HG03520 (cell line): Measurements from ENCODE around the gene ADM2.
A peak's percentile ranks its signal among the peaks of the same experiment; 100 is the strongest.

ENCODE experiments used
- ATAC-seq: cut with Tn5 transposase; IDR thresholded peaks from one replicate; pipeline ENCODE4 v1.9.1; 2021; ENCODE audit warnings: mild to moderate bottlenecking, moderate library complexity; ENCODE audit not compliant: unreplicated experiment

Gene ADM2

DNA sequence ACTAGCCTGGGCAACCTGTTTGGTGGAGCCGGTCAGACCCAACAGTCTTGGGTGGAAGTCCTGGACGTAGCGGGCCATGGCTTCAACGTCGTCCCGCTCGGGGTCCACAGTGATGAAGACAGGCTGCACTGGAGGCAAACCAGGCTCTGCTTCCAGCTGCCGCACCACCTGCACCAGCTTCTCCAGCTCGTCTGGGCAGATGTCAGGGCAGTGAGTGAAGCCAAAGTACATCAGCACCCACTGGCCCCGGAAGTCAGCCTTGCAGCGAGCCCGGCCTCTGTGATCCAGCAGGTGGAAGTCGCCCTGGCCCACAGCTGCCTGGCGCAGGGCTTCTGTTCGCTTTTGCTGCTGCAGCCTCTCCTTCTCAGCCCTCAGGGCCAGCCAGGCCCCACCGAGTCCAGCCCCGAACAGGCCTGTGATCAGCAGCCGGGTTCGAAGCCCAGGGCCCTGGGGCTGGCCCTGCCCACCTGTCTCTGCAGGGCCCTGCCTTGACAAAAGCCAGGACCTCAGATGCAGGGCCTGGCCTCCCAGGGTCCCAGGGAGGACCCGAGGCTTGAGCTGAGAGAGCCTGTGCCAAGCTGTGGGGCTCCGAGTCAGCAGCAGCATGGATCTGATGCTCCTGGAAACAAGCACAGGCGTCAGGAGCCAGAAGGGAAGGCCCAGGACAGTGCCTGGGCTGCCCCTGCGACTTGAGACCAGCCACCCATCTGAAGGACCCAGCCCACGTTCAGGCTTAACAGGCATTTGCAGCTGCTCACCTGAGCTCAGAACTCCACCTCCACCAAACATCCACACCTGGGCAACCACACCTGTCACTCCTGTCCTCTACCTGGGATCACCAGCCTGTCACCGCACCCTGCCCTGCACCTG, 42.7 kb downstream of the ADM2 start:
- ATAC-seq: no peak

DNA sequence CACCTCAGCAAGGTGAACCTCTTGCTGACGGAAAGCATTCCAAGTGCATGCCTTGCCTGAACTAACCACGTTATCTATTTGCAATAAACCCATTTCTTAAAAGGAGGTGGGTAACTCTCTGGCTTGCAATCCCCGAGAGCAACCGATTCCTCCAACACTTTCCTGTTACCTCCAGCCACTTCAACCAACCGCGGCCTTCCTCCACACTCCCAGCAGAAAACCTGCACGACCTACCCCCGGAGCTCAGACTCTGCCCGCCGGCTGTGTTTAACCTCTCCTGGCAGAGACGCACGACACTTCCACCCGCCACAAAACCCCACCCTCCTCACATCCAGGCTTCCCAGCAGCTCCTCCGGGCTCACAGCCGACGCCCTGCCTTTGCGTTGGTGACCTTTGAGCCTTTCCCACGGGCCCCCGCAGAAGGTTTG, 43.3 kb downstream of the ADM2 start:
- ATAC-seq: no peak

DNA sequence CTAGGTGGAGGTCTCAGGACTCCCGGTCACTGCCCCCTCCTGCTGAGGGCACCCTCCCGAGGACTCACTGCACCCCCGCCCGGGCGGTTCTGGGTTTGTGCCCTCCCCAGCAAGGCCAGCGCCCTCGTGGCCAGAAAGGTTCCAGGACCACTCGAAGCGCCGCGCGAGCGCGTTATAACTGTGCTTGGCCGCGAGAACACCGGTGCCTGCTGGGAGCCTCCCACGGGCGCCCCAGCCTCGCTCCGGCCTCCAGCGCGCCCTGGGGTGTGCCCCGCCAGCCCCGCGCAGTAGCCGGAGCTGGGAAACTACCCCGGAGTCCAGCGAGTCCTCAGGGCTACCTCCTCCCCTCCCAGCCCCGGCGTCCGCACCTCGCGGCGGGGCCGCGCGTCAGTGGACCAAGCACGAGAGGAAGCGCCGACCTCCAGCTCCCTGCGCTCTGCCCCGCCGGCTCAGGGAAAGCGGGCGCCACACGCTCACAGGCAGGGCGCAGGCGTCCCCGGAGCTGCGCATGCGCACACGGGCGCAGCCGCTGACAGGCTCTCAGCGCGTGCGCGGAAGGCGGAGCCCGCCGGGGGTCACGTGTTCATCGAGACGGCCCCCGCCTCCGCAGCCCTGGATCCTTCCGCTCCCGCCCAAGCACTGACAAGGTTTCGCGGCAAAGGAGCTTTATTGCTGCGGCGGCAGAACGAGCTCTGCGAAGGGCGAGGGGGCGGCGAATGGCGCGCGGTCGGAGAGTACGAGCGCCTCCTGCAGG, 43.9 kb downstream of the ADM2 start, which contains the start of gene SCO2:
SCO2 (minus strand) TSS at position 495 of the 754 bp plus-strand sequence. CDS start 1,187 bp downstream, outside the sequence.
- ATAC-seq: peak; percentile 28

DNA sequence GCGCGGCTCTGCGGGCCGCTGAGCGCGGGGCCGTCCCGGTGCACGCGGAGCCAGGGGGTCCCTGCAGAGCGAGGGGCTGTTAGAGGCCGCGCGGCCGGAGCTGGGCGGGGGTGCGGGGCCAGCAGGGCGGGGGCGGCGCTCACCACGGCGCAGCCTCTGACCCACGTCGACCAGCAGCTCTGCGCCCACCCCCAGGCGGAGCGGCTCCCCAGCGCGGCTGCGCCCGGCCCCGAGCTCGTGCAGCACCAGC, 44.4 kb downstream of the ADM2 start:
- ATAC-seq: peak; percentile 13

DNA sequence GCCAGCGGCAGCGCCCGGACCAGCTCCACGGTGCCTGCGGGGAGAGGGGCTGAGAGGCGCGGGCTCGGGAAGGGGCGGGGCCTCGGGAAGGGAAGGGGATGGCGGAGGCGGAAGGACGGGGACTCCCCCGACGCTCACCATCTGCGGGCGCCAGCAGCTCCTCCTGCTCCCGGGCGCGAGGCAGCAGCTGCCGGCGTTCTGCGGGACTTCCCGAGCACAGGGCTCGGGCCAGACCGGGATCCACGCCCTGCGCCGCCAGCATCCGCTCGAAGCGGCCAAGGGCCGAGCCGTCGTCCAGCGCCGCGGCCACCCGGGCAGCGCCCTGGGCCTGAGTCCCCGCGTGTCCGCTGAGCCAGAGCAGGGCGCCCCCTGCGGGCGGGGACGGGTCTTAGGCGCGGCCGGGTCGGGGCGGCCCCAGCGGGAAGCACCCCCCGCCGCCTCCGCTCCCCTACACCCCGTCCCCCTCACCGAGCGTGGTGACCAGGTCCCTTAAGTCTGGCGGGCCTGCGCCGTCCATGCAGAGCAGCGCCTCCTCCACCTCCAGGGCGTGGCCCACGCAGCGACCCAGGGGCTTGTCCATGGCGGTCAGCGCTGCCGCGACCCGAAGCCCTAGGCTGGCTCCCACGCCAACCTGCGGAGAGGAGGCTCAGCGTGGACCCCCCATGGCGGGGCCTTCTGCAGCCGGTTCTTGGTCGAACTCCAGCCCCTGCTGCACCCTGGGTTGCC, 44.9 kb downstream of the ADM2 start:
- peak; percentile 25 for ATAC-seq

DNA sequence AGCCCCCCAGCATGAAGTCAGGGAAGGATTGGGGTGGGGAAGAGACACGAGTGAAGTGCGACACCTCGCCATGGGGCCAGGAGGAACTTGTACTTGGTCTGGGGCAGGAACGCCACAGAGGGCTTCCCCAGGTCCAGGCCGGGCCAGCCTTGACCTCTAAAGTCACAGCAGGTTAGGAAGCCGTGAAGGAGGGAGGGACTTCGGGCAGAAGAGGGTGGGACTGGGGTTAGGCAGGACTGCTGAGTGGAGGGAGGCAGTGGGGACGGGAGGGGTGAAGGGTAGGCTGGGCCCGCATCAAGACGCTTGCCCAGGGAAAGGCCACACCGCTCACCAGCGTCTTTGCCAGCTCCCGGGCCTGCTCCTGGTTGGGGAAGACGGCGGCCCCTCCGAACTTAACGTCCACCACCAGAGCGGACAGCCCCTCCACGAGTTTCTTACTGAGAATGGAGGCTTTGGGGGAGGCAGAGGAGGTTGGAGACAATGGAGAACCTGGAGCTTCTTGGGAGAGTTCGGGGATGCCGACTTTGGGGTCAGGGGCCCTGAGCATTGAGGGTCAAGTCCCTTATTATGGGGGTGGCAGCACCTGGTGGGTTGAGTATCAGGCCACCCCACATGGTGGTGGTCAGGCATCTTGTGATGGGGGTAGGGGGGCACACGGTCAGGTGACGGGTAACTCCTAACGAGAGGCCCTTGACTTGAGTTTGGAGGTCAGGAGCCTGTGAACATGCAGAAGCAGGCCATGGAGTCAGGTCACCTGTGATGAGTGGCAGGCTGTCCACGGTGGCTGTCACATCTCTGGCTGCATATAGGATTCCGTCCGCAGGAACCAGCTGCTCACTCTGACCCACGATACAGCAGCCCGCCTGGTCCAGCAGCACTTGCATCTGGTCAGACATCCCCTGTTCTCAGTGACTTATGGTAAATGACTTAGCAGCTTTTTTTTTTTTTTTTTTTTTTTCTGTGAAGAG, 45.8 kb downstream of the ADM2 start:
- no peak for ATAC-seq

DNA sequence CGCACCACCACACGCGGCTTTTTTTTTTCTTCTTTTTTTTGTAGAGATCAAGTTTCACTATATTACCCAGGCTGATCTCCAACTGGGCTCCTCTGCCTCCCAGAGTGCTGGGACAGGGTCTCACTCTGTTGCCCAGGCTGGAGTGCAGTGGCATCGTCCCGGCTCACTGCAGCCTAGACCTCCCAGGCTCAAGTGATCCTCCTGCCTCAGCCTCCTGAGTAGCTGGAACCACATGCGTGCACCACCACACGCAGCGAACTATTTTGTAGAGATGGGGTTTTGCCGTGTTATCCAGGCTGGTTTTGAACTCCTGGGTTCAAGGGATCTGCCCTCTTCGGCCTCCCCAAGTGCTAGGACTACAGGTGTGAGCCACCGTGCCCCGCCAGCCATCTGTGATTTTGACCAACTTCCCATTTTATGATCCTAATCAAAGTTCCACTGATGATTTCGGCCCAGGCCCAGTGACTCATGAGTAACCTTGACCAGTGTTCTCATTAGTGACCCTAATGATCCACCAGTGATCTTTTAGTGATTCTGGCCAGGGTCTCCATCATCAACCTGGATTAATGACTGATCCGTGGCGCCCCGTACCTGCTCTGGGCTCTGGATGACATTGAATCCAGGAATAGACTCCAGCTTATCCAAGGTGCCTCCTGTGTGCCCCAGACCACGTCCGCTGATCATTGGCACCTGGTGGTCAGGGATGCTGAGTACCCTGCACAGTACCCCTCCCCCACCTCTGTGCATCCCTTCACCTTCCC, 46.8 kb downstream of the ADM2 start:
- no peak for ATAC-seq

DNA sequence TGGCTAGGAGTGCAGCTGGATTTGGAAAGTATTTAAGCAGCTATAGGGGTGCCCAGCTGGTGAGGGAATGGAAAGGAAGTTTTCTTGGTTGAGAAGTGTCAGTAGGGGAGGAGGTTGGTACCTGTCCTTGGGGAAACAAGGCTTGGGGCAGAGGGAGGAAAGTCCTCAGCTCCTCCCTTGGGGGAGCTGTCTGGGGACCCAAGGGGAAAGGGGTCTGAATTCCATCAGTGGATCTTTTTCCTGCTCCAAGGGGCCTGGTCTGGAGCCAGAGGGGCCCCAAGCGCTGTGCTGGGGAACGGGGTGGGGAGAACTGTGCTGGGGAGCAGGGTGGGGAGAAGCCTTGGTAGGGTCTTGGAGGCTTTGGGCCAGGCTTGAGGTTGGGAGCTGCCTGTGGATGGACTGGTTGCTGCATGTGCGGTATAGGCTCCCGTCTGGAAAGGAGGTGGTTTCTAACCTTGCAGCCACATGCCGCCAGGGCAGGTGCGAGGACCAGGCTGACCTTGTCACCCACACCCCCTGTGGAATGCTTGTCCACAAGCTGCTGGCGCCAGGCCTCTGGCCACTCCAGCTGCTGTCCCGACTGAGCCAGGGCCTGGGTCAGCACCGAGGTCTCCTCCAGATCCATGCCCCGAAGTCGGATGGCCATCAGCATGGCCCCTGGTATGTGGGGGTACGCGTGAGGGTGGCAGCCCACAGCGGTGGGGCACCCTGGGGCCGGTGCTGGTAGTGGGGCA, 47.5 kb downstream of the ADM2 start:
- ATAC-seq: no peak

DNA sequence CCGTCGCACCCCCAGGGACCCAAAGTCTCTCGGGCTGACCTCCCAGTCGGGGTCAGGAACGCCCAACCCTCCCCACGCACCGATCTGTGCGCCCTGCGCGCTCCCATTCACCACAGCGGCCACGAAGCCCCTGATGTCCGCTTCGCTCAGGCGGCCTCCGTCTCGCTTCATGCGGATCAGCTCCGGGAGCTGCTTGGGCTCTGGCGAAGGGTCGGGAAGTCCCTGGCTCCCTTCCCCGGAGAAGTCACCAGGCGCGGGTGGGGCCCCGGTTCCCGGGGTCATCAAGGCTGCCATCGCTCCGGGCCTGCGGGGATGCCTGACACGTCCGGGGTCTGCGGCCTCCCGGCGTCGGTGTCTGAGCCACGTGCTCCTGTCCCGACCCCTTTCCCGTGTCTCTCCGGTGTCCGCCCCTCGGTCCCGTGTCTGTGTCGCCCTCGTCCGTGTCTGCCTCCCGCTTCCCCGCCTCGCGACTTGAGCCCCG, 48.1 kb downstream of the ADM2 start:
- no peak for ATAC-seq

DNA sequence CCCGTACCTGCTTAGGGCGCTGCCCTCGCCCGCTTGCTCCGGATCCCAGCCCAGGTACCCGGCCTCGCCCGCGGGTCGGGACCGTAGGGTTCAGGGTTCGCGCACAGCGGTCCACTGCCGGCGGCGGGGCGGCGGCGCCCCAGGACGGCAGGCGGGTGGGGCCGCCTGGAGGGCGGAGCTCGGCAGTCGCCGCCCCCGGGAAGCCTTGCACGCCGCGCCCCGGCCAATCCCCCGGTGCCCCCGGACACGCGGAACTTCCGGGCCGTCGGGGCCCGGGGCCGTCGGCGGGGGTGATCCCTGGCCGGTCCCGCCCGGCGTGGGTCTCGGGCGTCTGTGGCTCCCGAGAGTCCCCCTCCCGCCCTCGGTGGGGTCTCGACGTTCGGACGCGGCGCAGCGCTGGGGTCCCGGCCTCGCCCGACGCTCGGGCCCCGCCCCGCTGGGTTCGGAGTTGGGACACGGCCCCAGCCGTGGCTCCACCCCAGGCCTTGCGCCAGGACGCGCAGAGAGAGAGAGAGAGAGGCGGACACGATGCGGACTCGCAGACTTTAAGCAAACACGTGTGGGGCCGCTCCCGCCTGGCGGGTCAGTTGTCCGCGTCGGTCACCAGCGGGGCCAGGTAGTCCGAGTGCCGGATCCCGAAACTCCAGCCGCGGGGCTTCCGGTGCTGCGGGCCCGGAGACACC, 48.7 kb downstream of the ADM2 start, which contains the start of gene TYMP:
TYMP (minus strand) TSS at position 116 of the 683 bp plus-strand sequence. CDS start 303 bp downstream, outside the sequence.
- ATAC-seq: no peak

DNA sequence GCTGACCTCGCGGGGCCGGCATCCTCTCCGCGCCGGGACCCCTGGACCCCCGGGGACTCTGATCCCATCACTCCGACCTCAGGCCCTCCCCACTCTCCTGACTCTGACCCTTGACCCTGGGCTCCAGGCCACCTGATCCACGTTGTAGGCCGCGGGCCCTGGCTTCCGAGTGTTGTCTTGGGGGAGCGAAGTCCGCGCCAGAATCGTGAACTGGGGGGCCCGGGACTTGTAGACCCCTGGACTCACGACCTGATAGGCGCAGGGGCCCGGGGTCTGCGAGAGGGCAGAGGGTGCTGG, 49.2 kb downstream of the ADM2 start:
- ATAC-seq: no peak

DNA sequence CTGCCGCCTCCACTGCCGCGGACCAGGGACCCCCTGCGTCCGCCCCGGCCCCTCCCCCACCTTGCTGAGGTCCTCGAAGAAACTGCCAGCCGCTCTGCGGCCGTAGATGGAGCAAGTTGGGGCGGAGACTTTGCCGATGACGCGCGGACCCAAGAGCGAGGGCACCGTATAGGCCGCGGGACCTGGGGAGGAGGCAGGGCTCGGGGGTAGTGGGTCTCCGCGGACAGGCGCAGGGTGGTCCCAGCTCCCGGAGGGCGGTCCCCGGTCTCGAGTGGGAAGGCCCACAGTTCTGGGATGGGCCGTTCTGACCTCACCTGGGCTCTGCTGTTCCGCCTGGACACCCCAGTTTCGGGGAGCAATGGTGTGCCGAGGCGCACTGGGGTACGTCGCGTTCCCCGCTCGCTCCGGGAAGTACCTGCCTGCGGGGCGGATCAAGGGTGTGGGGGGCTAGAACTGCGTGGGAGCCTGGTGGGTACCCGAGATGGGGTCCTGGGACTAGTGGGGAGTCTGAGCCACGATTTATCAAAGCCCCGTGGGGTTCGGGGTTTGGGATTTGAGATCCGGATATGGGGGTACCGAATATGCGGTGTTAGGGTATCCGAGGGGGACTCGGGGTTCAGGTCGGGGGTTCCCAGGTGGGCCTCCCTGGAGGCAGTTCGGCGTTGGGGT, 49.7 kb downstream of the ADM2 start:
- ATAC-seq: no peak

DNA sequence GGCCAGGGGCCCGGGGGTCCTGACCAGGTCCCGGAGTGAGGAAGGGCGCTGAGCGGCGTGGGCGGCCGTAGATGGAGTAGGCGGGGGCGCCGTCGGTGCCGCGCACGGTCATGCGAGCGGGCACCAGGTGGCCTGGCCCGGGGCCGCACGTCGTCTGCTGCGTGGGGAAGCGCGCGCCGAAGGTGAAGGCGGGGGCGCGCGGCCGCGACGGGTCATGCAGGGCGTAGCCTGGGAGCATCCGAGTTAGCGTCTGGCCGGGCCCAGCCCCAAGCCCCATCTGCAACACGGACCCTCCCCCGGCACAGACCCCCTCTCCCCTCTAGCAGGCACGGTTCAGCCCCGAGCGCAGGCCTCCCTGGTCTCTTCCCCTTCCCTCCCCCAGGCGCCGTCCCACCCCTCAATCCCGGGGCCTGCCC, 50.2 kb downstream of the ADM2 start:
- no peak for ATAC-seq

DNA sequence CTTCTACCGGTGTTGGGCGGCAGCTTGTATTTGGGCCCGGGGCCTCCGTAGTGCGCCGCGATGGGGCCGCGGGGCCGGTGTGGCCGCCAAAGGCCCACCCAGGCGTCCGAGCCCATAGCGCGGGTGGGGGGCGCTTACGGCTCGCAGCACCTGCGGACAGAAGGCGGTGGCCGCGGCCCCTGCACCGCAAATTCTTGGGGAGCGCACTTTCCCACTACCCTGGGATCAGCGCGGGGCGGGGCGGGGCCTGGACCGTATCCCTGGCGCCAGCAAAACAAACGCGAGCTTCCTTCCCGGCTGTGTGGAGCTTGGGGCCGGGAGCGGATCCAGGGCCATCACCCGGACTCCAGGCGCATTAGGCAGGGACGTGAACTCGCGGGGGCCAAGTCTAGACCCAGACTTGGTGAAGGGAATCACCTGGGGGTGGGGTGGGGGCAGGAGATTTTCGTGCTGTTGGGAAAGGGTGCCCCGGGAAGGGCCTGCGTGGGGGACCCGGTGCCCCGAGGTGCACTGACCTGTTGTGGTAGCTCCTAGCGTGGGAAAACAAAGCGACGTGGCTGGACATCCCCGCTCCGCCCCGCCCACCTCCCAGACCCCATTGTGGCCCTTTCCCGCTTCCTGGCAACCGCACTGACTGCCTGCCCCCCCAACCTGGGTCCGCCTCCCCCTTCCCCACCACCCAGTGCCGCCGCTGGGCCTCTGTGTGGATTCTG, 50.8 kb downstream of the ADM2 start:
- no peak for ATAC-seq

DNA sequence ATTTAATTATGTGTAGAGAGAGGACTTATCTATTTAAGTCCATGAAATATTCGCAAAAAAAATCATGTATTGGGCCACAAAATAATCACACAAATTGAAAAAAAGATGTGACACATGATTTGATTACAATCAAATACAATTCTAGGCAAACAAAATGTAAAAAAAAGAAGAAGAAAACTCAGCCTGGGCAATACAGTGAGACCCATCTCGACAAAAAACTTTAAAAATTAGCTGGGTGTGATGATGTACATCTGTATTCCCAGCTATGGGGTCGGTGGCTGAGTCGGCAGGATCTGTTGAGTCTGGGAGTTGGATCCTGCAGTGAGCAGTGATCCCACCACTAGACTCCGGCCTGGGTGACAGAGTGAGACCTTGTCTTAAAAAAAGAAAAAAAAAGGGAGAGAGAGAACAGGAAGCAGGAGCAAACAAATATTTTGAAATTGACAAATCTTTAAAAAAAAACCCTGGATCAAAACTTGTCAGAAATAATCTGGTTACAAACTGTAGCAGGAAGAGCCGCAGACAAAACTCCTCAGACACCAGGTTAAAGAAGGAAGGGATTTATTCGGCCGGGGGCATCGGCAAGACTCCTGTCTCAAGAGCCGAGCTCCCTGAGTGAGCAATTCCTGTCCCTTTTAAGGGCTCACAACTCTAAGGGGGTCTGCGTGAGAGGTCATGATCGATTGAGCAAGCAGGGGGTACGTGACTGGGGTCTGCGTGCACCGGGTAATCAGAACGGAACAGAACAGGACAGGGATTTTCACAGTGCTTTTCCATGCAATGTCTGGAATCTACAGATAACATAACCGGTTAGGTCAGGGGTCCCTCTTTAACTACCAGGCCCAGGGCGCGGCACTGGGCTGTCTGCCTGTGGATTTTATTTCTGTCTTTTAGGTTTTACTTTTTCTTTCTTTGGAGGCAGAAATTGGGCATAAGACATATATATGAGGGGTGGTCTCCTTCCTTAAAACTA, 51.8 kb downstream of the ADM2 start:
- ATAC-seq: no peak
